SK-N-MC (cell line): ENCODE measurements around the gene TMEM245.

Source experiments
- EZH2 ChIP-seq: fragments of 200-600 bp; sonication (generic); IDR thresholded peaks from one replicate; pipeline ENCODE4 v1.6.1; 2017; ENCODE audit warnings: antibody characterized with exemption
- FOXP2 ChIP-seq: optimal IDR thresholded peaks from 2 replicates; pipeline ENCODE3; 2011; ENCODE audit warnings: mild to moderate bottlenecking, moderate library complexity; ENCODE audit not compliant: insufficient read depth; ENCODE audit errors: extremely low read length, control extremely low read depth
- POLR2AphosphoS5 ChIP-seq: IDR thresholded peaks from 2 replicates; pipeline ENCODE4 v1.6.1; 2012; ENCODE audit warnings: mild to moderate bottlenecking, low read depth, low read length, borderline replicate concordance

- TF ChIP-seq EZH2: no peak
- TF ChIP-seq POLR2AphosphoS5: no peak
- no peak for TF ChIP-seq FOXP2
Measured at GRCh38 chr9:109101202-109101595, 18.5 kb downstream of the TMEM245 start.
